ENCODE results near the gene CCDC167.

The CCDC167 gene

DNA sequence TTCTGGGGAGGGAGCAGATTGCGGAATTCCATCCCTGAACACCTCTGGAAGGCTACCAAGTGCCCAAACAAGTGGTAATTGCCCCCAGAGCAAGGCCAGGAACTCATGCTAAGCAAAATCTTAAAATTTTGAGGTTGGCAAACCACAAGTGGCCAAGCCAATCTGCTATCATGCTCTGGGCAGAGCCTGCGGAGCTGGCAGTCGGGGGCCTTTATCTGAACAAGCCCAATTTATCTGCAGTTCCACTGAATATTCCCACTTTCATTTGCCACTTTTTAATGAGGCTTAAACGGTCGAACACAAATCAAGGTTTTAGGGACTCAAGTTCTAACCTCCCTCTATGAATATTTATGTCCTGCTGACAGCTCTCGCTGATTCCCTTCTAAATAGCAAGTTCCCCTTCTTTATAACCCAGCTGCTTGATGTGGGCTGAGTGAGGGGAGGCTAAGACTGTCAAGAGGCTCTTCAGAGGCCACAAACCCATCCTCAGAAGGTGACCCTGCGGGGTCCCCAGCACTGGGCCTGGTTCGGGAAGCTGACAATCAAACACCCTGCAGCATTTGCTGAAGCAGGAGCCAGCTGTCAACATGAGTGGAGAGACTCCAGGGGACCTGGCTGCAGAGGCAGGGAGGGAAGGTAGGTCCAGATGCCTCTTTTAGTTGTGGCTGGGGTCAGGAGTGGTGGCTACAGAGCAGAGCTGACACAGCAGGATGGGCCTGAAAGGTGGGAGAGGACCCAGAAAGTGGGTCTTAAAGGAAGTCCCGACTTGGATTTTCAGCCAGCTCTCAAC, 11.9 kb downstream of the CCDC167 start:
- no peak for DNase-seq

DNA sequence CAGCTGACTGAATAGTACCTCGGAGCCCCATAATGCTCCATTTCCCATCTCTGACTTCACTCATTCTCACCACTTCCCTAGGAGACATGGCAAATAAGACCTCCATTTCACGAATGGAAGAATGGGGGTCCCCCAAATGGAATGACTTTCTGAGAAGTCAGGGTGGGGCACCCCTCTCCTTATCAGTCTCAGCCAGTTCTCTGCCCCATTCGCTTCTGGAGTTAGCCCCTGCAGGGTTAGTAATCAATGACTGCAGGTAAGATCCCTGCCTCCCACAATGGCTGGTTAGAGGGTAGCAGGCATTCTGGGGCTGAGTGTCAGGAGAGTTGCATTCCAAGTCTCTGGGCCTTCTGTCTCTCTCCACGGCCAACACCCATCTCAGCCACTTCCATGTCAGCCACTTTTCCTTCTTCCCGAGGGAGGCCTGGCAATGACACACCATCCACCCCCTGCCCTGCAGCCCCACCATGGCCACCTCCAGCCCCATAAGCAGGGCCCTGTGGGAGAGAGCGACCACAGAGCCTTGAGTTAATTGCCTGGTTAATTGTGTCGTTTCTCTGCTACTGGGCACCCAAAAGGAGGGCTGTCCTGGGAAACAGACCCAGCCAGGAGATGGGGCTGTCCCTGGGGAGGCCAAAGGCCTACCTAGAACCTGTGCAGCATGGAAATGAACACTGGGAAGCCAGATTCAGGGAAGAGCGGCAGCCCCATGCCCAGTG, 13.4 kb downstream of the CCDC167 start:
- DNase-seq: no peak

DNA sequence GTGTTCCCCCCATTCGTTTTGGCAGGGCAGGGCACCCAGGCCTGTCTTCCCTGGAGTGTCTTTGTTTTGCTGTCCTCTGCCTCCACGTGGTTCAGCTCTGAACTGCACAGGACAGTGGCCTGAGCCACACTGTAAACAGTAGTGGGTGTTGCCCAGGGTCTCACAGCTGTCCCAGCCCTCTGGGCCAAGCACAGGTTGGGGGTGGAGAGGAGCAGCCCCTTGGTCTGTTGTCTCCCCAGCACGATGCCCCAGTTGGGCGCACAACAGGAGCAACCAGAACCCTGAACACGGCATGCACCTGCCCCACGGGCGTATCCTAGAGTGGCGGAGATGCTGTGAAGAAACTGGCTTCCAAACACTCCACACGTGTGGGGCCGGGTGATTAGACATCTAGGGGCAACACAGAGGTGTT, 14.4 kb downstream of the CCDC167 start:
- no peak for DNase-seq

DNA sequence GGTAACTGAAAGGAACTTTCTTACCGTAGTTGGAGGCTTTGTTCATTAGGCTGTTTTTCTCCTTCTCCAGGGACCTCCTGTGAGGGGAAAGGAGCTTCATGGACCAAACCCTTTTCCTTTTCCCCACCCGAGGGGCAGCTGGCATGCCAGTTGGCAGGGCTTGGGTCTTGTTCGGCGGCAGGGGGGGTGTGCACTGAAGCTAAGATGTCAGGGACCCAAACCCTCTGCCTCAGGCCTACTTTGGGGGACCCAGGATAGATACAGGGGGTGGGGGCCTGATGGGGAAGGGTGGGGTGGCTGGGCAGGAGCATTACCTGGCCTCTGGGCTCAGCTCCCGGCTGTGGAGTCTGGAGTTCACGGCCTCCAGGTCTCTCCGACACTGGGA, 14.9 kb downstream of the CCDC167 start:
- no peak for DNase-seq

DNA sequence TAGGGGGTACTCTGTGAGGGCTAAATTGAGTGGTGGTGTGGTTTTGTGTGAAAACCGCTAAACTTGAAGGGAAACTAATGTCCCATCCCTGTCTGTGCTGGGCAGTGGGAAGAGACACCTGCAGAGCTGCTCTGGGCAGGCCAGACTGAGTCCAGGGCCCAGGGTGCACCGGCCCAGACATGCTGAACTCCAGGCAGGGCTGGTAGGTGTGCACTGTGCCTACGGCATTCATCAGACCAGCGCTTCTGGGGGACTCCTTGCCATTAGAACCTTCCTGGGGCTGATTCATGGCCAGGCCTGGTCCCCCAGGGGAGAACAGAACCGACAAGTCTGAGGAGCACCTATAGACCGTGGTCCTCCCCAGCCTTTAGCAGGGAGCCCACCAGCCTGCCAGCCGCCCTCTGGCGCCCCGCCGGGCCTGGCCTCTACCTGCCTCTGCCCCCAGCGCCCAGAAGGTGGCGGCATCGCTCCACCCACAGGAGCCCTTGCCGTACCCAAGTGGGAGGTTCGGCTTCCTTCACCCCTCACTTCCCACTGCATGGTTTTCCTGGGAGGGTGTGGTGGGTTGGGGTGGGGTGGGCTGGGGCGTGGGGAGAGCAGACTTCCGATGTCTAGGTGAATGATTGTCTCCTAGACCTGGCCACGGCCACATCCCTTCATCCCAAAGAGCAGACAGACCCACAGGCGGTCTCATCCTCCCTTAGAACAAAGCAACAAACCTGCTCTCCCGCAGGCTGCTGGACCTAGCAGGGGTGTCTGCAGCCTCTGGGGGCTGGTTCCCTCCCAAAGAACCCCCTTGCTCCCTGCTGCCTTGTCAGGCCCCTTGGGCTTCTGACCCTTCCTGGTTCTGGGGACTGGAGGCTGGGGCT, 15.5 kb downstream of the CCDC167 start:
- DNase-seq: peak; percentile 26 to 40

DNA sequence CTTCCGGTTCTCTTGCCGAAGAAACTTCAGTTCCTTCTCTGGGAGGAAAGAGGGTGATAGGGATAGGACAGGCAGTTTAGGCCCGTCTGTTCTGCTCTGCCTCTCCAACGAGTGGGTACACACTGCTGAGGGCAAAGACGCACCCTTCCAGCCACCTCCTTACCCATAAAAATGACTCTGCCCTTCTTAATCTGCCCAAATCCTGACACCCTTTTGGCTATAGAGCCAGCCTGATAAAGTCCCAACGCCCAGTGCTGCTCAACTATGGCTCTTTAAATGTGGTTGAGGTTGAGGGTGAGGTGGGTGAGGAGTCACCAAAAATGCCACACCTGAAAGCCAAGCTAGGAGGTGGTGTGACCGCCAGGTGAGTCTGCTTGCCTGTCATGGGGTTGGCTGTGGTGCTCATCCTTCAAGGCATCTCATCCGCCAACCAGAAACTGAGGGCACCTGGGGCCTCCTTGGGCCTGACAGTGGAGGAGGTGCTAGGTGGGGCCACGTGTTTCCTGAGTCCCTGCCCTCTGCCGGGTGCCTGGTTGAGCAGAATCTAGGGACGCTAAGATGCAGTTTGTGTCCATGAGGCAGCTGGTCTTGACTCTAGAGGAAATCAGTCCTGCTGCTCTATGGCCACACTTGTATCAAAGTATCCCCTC, 16.3 kb downstream of the CCDC167 start:
- no peak for DNase-seq

DNA sequence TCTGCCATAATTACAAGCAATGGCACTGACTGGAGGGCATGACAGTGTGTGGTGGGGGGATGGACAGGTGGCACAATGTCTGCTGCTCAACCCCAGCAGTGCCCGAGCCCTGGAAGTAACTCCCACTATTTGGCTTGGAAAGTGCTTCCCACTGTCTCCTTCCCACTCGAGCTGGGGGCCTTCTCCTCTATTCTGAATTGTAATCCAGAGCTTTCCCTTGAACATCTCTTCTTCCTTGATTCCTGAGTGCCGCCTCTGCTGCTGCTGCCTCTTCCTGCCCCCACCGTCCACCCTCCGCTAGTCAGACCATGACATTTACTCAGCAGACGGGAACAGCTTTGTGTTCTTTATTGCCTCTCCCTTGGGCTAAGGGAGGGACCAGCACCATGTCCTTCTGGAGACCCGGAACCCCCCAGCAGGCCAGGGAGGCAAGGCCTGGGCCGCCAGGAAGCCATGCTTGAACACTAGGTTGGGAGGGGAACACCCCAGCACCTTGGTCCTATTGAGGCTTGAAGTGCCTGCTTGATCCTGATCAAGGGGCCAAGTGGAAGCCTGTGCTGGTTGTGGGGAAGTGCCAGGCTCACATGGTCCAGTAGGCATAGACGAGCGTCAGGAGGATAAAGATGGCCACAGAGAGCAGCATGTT, 17.0 kb downstream of the CCDC167 start:
- DNase-seq: no peak

DNA sequence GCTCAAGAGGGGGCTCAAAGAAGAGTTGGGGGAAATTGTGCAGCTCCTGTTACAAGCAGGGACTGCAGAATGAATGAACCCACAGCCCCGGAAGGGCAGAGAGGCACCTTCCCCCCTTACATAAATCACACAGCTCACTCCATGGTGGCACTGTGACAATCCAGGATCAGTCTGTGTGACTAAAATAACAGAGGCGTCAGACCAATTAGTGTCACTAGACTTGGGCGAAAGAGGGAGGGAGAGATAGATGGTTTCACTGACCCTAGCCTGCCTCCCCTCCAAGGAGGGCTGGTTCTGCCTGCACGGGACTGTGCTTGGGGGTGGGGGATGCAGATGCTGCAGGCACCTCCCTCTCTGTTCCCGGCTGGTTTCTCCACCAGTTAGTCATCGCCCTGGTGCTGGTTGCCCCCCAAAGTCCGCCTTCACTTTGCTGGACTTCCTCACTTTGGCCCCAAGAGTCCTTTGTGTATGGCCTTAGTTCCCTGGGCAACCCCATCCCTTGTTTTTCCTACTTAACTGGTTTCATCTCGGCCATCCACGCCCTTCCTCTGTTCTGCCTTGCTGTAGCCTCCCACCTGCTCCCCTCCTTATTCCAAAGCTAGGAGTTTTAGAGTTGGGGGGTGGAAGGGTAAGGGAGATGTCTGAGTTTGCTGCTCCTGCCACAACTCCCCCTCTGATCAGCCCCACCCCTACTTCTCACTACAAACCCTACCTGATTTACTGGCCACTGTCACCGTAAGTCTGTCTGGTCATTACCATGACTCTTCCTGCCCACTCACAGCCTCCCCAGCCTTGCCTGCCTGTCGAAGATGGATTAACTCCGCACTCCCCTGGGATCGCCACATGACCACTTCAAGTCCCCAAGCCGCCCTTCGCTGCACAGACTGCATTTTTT, 17.7 kb downstream of the CCDC167 start:
- no peak for DNase-seq

DNA sequence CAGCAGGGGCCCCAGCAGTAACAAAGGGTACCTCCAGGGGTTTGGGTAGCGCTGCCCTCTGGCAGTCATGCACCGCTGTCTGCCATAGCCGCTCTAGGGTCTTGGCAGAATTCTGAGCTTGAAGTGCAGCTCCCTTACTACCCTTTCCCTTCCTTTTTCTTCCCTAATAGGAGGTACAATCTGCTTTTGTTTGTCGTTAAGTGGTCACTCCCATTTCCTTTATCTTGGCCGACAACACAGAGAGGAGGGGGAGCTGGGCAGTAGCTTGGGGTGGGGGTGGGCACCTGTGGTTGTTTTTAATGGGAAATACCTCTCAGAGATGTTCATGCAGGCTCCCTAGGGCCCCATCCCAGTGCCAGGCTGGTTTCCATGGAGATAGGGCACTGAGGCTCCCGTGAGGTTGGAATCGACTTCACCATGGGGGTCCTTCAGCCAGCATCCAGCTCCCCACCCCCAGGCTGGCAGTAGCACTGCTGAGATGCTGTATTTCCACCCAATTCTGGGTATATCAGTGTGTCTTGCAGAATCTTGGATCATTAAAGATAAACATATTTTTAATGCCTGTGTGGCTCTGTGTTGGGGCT, 18.6 kb downstream of the CCDC167 start:
- DNase-seq: no peak

DNA sequence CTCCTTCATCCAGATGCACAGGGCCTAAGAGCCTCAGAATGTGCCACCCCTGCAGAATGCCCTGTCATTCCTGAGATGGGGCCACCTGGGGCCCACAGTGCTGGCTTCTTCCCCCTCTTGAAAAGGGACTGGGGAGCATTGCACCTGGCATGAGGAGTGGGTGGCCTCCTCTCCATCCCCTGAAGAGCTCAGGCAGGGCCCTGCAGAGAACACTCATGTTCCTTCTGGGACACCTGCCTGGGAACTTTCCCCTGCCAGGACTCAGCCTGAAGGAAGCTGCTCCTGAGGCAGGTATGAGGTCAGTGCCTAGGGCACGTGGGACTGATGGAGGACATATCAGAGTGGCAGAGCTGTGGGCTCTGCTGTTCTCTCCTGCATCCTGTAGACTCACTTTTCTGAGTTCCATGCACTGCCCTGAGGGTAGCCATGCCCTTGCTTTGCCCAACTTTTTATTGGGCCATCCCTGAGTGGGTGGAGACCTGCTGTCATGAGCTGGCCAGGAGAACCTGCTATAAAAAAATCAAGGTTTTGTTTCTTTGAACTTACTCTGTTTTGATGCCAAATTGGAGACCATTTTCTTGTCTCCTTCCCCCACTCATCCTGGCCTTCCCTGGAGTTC, 19.5 kb downstream of the CCDC167 start:
- DNase-seq: no peak

DNA sequence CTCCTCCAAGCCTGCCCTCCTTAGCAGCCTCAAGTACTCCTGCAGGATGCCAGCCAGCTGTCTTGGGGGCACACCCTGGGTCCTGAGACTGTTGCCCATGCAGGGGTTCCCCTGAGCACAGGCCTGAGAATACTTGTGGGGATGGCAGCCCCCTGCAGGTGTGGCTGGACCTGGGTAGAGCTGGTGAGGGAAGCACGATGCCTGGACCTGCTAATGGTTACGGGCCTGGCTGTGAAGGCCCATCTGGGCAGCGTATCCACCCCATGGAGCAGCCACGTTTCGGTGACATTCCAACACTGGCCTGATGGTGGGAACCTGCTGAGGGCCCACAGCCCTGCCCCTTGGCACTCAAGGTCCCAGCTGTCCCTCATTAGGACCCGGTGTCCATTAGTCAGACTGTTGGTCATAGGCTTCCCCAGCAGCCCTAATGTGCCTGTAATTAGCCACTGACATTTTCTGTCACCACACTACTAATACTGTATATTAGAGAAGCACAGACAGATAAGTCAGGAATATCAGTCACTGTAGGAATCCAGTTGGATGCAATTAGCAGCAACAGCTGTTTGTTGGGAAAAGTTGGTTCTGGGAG, 20.3 kb downstream of the CCDC167 start:
- no peak for DNase-seq

DNA sequence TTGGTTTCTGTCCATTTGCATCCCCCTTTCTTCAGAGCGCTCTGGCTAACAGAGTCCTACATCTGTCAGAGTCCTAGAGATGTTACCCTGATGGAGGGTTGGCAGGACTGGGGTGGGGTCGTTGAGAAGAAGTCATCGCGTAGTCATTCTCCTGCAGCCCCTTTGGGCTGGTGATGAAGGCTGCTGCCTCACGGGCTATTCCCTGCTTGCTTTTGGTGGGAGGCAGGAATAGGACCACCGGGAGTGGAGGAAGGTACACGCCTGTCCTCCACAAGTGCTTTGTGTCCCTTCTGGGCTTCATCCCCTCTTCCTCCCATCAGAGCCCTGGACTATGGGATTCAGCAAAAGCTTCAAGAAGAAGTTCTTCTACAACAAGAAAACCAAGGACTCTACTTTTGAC, 20.9 kb downstream of the CCDC167 start:
- no peak for DNase-seq

DNA sequence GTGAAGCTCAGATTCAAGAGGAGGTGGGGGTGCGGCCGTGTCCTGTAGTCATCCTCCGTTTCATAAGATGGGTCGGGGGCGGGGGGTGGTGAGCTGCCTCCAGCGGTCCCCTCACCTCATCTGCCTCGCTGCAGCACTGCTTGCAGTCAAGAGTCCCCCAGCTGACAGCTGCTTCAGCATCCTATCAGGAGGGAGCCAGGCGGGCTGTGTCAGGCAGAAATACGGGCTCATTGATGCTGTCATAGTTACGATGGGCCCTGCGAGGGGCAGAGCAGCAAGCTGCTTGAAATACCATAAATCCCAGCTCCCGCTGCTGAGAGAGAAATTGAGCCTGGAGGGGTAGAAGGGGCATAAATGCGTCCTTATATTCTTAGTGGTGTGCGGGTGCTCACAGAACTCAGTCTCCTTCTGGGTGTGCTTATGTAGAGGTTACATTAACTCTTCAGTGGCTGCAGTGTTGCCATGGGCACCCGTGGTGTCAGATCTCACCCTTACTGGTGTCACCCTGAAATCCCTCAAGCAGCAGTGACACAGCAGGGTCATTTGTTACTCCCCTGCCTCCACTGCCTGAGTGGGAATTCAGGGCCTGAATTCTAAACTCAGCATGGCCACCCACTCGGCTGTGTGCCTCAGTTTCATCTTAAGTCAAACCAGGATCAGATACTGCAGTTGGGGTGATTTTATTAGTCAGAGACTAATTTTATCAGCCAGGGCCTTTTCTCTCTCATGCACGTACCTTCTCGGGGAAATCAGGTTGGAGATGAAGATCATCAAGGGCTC, 21.8 kb downstream of the CCDC167 start:
- DNase-seq: no peak

DNA sequence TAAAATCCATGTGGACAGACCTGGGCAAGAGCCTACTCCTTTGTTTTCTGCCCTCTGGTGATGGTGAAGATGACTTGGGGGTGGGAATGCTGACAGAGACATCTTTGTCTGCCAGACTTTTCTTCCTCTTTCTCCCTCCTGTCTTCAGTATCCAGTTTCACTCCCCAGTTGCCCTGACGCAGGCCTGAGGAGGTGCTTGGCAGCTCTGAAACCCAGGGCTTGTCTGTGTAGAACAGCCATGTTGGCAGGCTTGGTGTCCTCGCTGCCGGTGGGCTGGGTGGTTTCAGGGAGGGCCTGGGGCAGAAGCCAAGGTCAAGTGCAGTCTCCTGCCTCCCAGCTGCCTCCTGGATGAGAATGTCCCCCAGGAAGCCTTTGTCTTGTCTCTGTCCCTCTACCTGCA, 22.5 kb downstream of the CCDC167 start:
- DNase-seq: no peak

DNA sequence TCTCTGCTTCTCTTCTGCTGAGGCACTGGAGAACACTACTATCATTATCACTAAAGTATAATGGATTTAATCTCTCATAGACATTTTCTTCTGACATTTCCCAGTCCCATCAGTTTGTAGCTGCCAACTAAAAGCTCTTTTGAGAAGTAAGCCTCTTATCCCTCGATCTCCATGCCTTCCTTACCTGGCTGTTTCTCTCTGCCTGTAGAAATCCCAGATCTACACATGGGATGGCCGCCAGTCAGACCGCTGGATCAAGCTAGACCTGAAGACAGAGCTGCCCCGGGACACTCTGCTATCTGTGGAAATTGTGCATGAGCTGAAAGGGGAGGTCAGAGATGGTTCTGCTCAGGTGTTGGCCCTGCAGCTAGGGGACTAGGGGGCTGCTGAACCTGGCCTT, 25.4 kb downstream of the CCDC167 start:
- DNase-seq: no peak

DNA sequence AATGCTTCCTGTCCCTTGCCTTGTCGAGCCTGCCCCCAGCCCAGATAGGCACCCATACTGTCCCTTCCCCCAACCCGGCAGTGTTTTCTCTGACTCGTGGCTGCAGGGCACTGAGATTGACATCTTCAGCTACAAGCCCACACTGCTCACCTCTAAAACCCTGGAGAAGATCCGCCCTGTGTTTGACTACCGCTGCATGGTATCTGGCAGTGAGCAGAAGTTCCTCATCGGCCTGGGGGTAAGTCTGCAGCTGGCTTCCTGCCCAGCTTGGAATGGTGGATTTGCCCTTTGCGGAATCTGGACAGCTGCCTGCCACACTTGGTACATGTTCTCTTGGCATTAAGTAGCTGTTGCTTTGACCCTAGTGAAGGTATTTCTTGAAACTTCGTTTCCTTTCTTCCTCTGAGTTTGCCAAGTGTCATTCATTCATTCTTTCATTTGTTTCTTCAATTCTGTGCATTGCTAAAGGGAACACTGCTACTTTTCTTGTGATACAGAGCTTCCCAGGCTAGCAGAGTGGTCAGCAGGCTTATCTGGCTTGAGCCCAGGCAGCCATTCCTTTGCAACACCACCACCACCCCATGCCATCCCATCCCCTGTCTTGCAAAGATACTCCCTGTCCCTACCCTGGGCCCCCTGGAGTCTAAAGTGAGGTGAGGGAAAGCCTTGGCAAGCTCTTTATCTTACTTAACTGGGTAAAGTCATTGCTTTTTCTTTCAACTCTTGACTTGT, 26.2 kb downstream of the CCDC167 start:
- DNase-seq: no peak

DNA sequence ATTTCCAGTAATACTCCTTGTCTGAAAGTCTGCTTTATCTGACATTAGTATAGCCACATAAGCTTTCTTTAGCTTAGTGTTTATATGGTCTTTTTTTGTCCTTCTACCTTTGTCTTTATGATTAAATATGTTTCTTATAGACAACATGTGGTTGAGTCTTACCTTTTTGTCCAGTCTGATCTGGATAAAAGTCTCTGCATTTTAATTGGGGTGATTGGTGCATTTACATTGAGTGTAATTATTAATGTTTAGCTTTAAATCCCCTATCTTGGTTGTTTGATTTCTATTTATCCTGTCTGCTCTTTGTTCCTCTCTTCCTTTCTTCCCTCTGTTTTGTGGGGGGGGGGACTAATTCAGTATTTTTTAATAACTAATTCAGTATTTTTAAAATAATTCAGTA, 32.0 kb downstream of the CCDC167 start:
- no peak for DNase-seq

DNA sequence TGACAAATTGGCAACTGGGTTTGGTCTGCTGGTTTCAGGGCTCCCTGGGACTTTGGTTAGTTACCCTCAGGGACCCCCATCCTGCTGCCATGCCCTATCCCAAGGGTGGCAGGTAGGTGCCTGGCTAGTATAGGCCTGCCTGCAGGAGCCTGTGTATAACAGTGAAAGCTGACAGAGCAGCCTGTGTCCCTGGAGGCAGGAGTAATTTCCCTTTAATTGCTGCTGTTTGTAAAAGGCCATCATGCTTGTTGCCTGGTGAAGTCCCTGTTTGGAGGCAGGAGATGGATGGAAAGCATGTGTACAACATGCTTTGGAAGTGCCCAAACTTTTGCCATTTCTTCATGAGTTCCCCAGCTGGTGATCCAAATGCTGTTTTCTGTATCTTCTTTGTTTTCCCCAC, 36.6 kb downstream of the CCDC167 start:
- DNase-seq: no peak

DNA sequence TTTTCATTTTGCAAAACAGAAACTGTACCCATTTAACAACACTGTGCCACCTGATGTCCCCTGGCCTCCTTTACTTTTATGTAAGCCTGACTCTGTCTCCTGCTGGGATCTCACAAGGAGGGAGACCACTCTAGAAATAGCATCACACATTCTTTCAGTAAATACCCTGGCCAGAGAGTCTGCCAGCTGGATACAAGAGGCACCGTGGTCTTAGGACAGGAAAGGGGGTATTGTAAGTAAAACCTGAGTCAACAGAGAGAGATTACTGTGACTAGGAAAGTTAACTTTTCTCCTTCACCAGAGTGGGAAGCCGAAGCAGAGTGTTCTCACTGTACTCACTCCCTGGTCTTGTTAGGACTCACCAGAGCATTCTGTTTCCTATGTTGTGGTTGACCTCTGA, 38.9 kb downstream of the CCDC167 start:
- DNase-seq: no peak

All from Kasumi-1 (cell line).